GM19239 (cell line): ENCODE data around the gene SIL1.
"Not testable (repeated sequence)": the region's sequence is repeated elsewhere in the genome, so short reads cannot be mapped to it uniquely, and the experiment has no call there.

Experiments used
- DNase-seq: peaks from one replicate; pipeline ENCODE4 v3.0.0; 2011; ENCODE audit warnings: low spot score; ENCODE audit not compliant: insufficient read length
- FAIRE-seq: peaks from 2 replicates; lab custom pipeline; 2011; peaks lifted over from hg19 to GRCh38; lab: Jason Lieb, UNC

SIL1 gene

DNA sequence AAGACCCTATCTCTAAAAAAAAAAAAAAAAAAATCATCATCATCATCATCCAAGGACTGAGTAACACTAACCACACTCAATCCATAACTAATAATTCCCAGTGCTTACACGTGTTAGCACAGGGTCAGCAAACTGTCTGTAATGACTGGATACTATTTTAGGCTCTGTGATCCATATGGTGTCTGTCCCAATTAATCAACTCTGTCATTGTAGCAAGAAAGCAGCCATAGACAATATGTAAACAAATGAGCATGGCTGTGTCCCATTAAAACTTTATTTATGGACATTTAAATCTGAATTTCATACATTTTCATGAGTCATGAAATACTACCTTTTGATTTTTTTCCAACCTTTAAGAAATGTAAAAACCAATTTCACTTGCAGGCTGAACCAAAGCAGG is 148.4 kb downstream of the SIL1 start:
- FAIRE-seq (no peak), DNase-seq (no peak)

- DNase-seq (no peak), FAIRE-seq (no peak)
Observed at GRCh38 chr5:139046551-139046950, 151.6 kb downstream of the SIL1 start.

DNA sequence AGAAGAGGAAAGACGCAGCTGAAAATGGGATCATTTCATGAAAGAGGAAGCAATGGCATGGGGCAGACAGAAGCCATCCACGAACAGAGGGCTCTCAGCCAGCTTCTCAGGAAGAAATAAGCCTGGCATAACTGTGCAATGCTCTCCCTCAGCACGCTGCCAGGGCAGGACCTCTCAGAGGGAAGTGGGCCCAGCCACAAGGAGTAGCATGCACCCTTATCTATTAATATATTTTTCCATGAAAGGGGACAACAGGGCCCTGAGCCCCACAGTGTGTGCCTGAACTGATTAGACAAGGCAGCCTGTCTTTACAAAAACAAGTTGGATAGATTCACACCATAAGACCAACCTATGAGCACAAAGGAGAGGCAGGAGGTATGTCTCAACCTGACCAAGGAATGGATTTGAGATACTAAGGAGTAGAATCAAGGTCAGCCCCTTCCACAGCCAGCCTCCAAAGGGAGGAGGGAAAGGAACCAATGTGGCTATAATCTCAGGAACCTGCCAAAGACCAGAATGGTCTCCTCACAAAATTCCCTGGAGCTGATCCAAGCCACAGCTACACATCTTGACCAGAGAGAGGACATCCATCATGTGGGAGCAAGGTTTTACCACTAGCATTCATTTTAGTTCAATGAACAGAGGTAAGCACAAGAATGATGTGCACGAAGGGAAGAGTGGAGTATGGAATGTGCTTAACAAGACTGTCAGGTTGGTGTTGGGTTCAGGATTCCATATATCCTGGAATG is 154.8 kb downstream of the SIL1 start:
- FAIRE-seq (no peak), DNase-seq (no peak)

GRCh38 chr5:139040081-139040480 is 158.1 kb downstream of the SIL1 start:
- DNase-seq (no peak), FAIRE-seq (no peak)

DNA sequence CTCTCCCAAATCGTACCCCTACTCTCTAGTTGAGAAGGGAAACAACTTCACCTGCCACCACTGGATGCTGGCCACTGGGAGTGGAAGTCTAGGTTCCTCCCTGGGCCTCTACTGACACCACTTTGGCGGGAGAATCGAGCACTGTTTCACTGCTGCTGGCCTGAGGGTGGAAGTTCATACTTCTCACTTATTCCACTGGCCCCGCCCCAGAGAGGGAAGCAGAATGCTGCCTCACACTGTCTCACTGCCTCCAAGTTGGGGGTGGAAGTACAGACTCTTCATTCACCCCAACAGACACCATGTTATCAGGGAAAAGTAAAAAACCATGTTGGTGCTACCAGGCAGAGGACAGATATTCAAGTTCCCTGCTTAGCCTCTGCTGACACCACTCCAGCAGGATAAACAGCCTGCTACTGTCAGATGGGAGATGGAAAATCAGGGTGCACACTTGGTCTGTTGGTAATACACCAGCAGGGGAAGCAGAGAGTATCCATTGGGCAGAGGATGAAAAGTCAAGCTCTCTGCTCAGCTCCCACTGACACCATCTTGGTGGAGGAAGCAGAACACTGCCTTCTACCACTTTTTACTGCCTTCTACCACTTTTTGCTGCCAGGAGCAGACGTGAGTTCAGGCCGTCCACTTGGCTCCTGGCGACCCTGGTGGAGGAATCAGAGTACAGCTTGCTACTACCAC is 159.4 kb downstream of the SIL1 start:
- FAIRE-seq (no peak), DNase-seq (no peak)

GRCh38 chr5:139037732-139038131 is 160.4 kb downstream of the SIL1 start:
- FAIRE-seq, result no peak

DNA sequence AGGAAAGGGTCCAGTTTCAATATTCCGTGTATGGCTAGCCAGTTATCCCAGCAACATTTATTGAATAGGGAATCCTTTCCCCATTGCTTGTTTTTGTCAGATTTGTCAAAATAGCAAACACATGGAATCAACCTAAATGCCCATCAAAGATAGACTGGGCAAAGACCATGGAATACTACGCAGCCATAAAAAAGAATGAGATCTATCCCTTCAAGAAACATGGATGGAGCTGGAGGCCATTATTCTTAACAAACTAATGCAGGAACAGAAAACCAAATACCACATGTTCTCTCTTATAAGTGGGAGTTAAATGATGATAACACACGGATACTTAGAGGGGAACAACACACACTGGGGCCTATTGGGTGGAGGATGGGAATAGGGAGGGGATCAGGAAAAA is 161.8 kb downstream of the SIL1 start:
- FAIRE-seq, DNase-seq: not testable (repeated sequence)

More at GRCh38 chr5:139037732-139038131, 160.4 kb downstream of the SIL1 start:
- no peak for DNase-seq

DNA sequence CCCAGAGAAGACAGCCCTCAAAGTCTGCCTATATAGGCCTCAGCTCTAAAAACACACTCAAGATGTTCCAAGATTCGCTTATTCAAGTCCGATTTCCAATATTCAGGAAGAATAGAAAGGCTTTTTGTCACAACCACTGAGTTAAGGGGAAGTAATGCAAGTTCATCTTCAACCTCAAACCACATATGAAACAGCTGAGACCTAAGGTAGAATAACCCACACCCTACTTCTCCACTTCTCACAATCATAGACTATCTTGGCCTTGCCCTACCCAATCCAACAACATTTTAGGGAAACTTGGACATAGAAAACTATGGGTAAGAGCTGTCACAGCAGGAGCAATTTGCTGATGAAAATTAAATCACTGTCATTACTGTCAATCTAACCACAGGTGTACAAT is 171.0 kb downstream of the SIL1 start:
- no peak for DNase-seq

GRCh38 chr5:139025651-139026050 is 172.5 kb downstream of the SIL1 start:
- no peak for DNase-seq
- no peak for FAIRE-seq

More for the DNA sequence above, 171.0 kb downstream of the SIL1 start:
- FAIRE-seq, result peak; percentile 26

DNA sequence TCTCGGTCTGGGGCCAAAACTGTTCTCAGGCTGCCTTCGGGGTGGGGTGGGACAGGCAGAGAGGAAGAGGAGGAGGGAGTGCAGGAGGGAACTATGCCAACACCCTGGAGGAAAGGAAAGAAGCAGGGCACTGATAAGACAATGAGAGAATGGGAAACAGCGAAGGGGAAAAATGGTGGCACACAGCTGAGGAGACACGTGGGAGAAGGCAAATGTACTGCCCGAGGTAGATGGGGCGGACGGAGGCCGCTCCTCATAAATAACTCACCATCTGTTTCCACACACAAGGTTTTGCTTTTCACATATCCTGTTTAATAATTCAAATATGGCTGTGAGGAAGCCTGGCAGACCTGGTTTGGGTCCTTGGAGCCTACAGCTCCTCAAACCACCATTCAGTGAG is 174.9 kb downstream of the SIL1 start:
- DNase-seq (no peak), FAIRE-seq (no peak)

DNA sequence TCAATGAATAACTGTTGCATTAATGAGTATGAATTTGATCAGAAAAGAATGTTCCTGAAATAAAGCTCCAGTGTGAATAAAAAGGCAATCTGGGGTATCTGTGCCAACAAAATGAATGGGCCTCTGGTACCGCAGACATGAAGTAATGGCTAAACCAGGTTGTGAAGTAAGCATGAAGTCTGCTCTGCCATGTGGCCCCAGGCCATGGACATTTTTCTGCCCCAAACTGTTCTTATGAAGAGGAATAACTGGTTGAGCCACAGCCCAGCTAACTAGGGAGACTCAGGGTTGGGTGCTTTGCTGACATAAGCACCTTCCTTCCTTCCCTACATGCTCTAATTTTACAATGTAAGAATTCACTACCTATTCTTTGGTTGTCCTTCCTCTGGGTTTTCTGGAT is 175.6 kb downstream of the SIL1 start:
- FAIRE-seq, result no peak
- DNase-seq, result no peak

GRCh38 chr5:139021346-139021745 is 176.8 kb downstream of the SIL1 start:
- DNase-seq (no peak), FAIRE-seq (no peak)

DNA sequence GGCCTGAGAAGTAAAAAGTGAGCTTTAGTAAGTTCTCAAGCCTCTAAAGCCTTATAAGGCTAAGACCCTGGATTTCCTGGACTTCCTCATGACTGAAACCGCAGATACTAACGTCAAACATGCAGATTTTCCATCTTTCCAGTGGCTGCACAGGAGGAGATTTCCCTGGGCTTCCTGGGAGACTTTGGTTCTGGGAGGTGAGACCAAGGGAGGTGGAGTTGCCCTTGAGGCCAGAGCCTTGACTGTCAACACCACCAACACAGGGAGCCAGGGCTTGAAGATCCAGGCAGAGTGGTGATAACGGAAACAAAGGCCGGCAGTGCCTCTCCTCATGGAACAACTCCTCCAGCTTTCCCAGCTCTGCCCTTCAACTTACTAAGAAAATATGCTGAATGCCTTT is 178.3 kb downstream of the SIL1 start:
- no peak for DNase-seq
- no peak for FAIRE-seq

- DNase-seq (no peak), FAIRE-seq (no peak)
Observed at GRCh38 chr5:139019211-139019610, 179.0 kb downstream of the SIL1 start.

DNA sequence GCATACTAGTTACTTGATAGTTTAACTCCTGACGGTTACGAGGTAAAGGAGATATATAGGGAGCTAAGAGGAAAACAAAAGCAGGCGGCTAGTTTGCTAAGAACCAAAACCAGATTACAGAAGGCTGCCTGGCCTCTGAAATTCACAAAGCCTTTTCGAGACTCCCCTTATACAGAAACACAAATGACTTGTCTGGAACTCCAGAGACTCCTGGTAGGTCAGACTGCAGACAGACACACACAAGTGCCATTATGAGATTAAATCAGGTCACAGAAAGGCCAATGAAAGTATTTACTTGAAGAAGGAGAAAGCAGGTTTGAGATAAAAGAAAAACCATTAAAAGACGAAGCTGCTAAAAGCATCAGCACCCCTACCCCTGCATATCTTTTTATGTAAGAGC is 180.5 kb downstream of the SIL1 start:
- no peak for FAIRE-seq
- no peak for DNase-seq

- DNase-seq (no peak), FAIRE-seq (no peak)
Observed at GRCh38 chr5:139016186-139016585, 182.0 kb downstream of the SIL1 start.

- FAIRE-seq (no peak), DNase-seq (no peak)
Observed at GRCh38 chr5:139014726-139015125, 183.4 kb downstream of the SIL1 start.

- FAIRE-seq, result no peak
- DNase-seq, result no peak
Observed at GRCh38 chr5:139012176-139012575, 186.0 kb downstream of the SIL1 start.

DNA sequence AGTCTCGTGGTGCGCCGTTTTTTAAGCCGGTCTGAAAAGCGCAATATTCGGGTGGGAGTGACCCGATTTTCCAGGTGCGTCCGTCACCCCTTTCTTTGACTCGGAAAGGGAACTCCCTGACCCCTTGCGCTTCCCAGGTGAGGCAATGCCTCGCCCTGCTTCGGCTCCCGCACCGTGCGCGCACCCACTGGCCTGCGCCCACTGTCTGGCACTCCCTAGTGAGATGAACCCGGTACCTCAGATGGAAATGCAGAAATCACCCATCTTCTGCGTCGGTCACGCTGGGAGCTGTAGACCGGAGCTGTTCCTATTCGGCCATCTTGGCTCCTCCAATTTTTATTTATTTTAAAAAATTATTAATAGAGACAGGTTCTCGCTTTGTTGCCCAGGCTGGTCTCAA is 187.0 kb downstream of the SIL1 start:
- not testable (repeated sequence) for DNase-seq, FAIRE-seq

DNA sequence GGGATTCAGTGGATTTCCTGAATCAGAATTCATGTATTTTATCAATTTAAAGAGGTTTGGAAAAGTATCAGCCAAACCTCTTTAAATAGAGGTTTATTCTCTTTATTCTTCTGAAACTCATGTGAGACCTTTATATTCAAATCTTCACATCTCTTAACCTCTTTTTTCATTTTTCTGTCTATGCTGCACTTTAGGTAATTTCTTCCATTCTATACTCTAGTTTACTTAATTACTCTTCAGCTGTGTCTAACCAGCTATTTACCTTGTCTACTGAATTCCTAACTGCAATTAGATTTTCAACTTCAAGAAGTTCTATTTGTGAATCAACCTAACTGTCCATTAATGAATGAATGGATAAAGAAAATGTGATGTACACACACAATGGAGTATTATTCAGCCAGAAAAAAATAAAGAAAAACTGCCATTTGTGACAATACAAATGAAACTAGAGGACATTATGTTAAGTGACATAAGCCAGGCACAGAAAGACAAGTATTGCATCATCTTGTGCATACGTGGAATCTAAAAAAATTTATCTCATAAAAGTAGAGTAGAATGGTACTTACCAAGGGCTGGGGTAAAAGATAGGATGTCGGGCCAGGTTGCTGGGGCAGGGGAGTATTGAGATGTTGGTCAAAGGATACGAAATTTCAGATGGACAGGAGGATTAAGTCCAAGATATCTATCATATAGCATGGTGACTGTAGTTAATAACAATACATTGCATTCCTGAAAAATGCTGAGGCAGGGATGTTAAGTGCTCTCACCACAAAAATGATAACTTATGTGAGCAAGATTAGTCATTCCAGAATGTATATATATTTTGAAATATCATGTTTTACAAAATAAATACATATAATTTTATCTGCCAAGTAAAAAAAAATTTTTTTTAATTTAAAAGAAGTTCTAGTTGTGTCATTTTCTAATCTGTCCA is 193.5 kb downstream of the SIL1 start:
- DNase-seq (no peak), FAIRE-seq (no peak)

DNA sequence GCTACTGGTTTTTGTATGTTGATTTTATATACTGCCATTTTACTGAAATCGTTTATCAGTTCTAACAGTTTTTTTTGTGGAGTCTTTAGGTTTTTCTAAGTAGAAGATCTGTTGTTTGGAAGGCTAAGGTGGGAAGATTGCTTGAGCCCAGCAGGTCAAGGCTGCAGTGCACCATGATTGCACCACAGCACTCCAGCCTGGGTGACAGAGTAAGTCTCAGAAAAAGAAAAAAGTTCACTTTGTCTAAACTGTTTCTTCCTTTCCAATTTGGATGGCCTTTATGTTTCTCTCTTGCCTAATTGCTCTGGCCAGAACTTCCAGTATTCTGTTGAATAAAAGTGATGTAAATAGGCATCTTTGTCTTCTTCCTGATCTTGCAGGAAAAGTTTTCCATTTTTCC is 198.5 kb downstream of the SIL1 start:
- no peak for FAIRE-seq

More for the DNA sequence above, 198.5 kb downstream of the SIL1 start:
- no peak for DNase-seq
